Measurements from ENCODE around the gene PARK7. TPM values are rescaled to one million over a fixed set of nuclear protein-coding genes. Genes with fewer than 3 reads are reported as not detected.

Gene PARK7
- total RNA-seq, 1 donor from 2014 or later = 307 TPM

- H3K4me3 ChIP-seq (ENCODE audit: low read depth, low read length) = no peak overlapping the region
- FAIRE-seq (no peak), DNase-seq (ENCODE audit: low read depth) (no peak)
- TF ChIP-seq CTCF (IDR thresholded peaks at IDR 0.05; ENCODE audit: insufficient read depth, low read length, severe bottlenecking) = no peak
- no peaks in the 10 kb centered on the region for H3K27me3 ChIP-seq (ENCODE audit: control insufficient read depth, insufficient read depth, low read length)
- peaks cover 21% of the 10 kb centered on the region for H3K36me3 ChIP-seq (ENCODE audit: control insufficient read depth, insufficient read depth, low read length)
Measured at GRCh38 chr1:7983086-7983778, 21.7 kb downstream of the PARK7 start.

GRCh38 chr1:7984811-7985210 lies 23.3 kb downstream of the PARK7 start:
- DNase-seq (ENCODE audit: low read depth) (no peak), FAIRE-seq (no peak)
- no peak overlapping the region for H3K4me3 ChIP-seq (ENCODE audit: low read depth, low read length)
- no peaks in the 10 kb centered on the region for H3K27me3 ChIP-seq (ENCODE audit: control insufficient read depth, insufficient read depth, low read length)
- H3K36me3 ChIP-seq (ENCODE audit: control insufficient read depth, insufficient read depth, low read length) = peaks cover 16% of the 10 kb centered on the region
- TF ChIP-seq CTCF (IDR thresholded peaks at IDR 0.05; ENCODE audit: insufficient read depth, low read length, severe bottlenecking) = no peak

DNA sequence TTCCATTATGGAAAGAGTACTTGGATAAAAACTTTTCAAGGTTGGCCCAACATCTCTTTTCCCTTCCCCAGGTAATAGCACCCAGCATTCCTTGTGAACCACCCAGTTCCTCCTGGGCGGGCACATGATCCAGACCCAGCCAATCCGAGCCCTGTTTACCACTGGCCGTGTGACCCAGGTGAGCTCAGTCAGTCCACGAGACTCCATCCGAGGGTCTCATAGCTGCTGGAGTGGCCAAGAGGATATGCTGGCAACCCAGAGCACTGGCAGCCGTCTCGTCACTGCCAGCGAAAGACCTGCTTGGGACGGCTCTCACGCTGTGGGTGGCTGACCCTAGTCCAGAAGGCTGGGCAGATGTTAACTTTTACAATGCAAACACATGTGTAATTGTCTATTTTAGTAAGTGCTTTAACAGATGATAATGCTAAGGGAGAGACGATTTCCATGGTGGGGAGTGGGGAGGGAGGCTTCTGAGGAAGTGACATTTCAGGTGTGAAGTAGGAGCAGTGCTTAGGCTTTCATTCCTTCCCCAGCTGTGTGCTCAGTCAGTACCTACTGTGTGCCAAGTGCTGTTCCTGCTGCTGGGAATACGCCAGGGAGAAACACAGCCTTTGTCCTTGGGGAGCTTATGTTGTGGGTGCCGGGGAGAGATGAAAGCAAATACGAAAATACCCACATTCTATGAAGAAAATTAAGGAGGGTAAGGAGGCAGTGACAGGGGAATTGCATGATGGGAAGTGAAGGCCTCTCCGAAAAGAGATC lies 24.5 kb downstream of the PARK7 start:
- DNase-seq (ENCODE audit: low read depth) = no peak
- Histone ChIP-seq H3K27me3 (ENCODE audit: control insufficient read depth, insufficient read depth, low read length) (no peaks in the 10 kb centered on the region), H3K36me3 (ENCODE audit: control insufficient read depth, insufficient read depth, low read length) (peaks cover 14% of the 10 kb centered on the region), H3K4me3 (ENCODE audit: low read depth, low read length) (no peak overlapping the region)
- FAIRE-seq = no peak
- no peak for TF ChIP-seq CTCF (IDR thresholded peaks at IDR 0.05; ENCODE audit: insufficient read depth, low read length, severe bottlenecking)

GRCh38 chr1:7987528-7987927 lies 26.0 kb downstream of the PARK7 start:
- Histone ChIP-seq H3K4me3 (ENCODE audit: low read depth, low read length) (no peak overlapping the region), H3K36me3 (ENCODE audit: control insufficient read depth, insufficient read depth, low read length) (peaks cover 14% of the 10 kb centered on the region), H3K27me3 (ENCODE audit: control insufficient read depth, insufficient read depth, low read length) (no peaks in the 10 kb centered on the region)
- no peak for TF ChIP-seq CTCF (IDR thresholded peaks at IDR 0.05; ENCODE audit: insufficient read depth, low read length, severe bottlenecking)
- FAIRE-seq (no peak), DNase-seq (ENCODE audit: low read depth) (no peak)

DNA sequence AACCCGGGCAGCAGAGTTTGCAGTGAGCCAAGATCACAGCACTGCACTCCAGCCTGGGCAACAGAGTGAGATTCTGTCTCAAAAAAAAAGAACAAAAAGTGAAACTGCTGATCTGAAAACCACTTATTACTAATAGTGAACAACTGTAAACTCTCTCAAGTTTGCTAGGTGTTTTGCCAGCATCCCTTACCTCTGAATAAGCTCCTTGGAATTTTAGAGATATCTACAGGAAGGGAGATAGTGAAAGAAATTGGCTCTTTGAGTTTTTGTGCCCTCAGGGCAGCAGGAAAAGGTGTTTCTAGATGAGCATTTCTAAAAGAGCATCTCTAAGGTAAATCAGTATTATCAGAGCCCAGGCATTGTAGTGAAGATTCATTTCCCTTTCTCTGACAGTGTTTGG lies 27.1 kb downstream of the PARK7 start:
- FAIRE-seq (no peak), DNase-seq (ENCODE audit: low read depth) (peak; percentile 65)
- TF ChIP-seq CTCF (IDR thresholded peaks at IDR 0.05; ENCODE audit: insufficient read depth, low read length, severe bottlenecking) = no peak
- H3K27me3 ChIP-seq (ENCODE audit: control insufficient read depth, insufficient read depth, low read length) = no peaks in the 10 kb centered on the region
- H3K36me3 ChIP-seq (ENCODE audit: control insufficient read depth, insufficient read depth, low read length) = peaks cover 9% of the 10 kb centered on the region
- H3K4me3 ChIP-seq (ENCODE audit: low read depth, low read length) = no peak overlapping the region
